Tibial nerve (tissue), 4 donors: Measurements from ENCODE around the gene SYT3. TPM values are rescaled to one million over a fixed set of nuclear protein-coding genes. Genes with fewer than 3 reads are reported as not detected.
"Not testable (repeated sequence)": the region's sequence is repeated elsewhere in the genome, so short reads cannot be mapped to it uniquely, and the experiment has no call there.

ENCODE experiments used
- DNase-seq, 2 donors: peaks; one replicate each; pipeline ENCODE4 v3.0.0-alpha.2; 2019; ENCODE audit warnings: low spot score in 2 of 2
- H3K27ac ChIP-seq, 4 donors: fragments of 200-600 bp; sonication (generic) in 3 of 4; one replicate each; pipeline ENCODE4 v1.5.1; 2017 to 2019; ENCODE audit warnings: mild to moderate bottlenecking in 1 of 4
- H3K27me3 ChIP-seq, 2 donors: fragments of 200-600 bp; sonication (generic) in 1 of 2; one replicate each; pipeline versions ENCODE4 v1.5.1 to v1.6.0; 2017 to 2019
- H3K36me3 ChIP-seq, 3 donors: fragments of 200-600 bp; sonication (generic); one replicate each; pipeline ENCODE4 v1.5.1; 2018 to 2019
- H3K4me1 ChIP-seq, 4 donors: fragments of 200-600 bp; sonication (generic) in 3 of 4; one replicate each; pipeline ENCODE4 v1.5.1; 2017 to 2019
- H3K4me3 ChIP-seq, 4 donors: fragments of 200-600 bp; sonication (generic) in 3 of 4; one replicate each; pipeline ENCODE4 v1.5.1; 2017 to 2019; ENCODE audit warnings: mild to moderate bottlenecking in 1 of 4, moderate library complexity in 1 of 4
- H3K9me3 ChIP-seq, 4 donors: fragments of 200-600 bp; sonication (generic) in 3 of 4; one replicate each; pipeline ENCODE4 v1.5.1; 2017 to 2019
- CTCF ChIP-seq, 5 experiments: fragments of 200-600 bp in 3 of 5; fragments of 450-650 bp in 2 of 5; sonication (generic) in 3 of 5; IDR thresholded peaks; one replicate each; pipeline ENCODE4 v1.5.1; 2016 to 2019; ENCODE audit warnings: antibody characterized with exemption in 5 of 5, mild to moderate bottlenecking in 3 of 5, moderate library complexity in 2 of 5
- EP300 ChIP-seq, 2 donors: sonication (generic); formaldehyde crosslinking; IDR thresholded peaks; one replicate each; pipeline ENCODE4 v1.6.1; 2017; ENCODE audit warnings: antibody characterized with exemption in 2 of 2, mild to moderate bottlenecking in 1 of 2
- POLR2A ChIP-seq, 2 donors: fragments of 450-650 bp; IDR thresholded peaks; one replicate each; pipeline ENCODE4 v1.6.1; 2017; ENCODE audit warnings: antibody characterized with exemption in 2 of 2, mild to moderate bottlenecking in 2 of 2, moderate library complexity in 2 of 2
- WGBS, 2 donors: methylation state at CpG; one replicate each; pipeline ENCODE4 v1.1.5; 2018; 5-methylcytosine and 5-hydroxymethylcytosine counted together
- total RNA-seq, 4 donors: library from RNA; depleted of rRNA; stranded (reverse); fragments of >200 nt; gene quantifications; one replicate each; pipeline ENCODE4 v1.1.0, GENCODE V29; 2016

The SYT3 gene
- total RNA-seq, 4 donors from 2014 or later: not detected

GRCh38 chr19:50602496-50602895 is 37.2 kb downstream of the SYT3 start:
- DNase-seq: no peak
- TF ChIP-seq POLR2A (IDR thresholded peaks at IDR 0.05) (no peak), EP300 (IDR thresholded peaks at IDR 0.05) (no peak), CTCF (IDR thresholded peaks at IDR 0.05) (no peak)

DNA sequence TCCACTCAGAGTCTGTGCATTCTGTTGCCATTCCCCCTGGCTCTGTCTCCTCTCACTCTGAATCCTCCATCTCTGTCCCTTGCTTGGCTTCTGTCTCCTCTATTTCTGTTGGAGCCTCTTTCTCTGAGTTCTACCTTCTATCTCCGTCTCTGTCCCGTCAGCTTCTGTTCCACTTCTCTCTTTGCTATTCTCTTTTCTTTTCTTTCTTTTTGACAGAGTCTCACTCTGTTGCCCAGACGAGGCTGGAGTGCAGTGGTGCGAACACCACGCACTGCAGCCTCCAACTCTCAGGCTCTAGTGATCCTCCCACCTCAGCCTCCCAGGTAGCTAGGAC is 37.6 kb downstream of the SYT3 start:
- TF ChIP-seq POLR2A (IDR thresholded peaks at IDR 0.05): no peak
- no peak for TF ChIP-seq EP300 (IDR thresholded peaks at IDR 0.05)
- no peak for TF ChIP-seq CTCF (IDR thresholded peaks at IDR 0.05)
- peaks cover 0 to 26% of the 10 kb centered on the region in 2 donors for H3K27me3 ChIP-seq
- DNase-seq: no peak
- no peak overlapping the region for H3K4me3 ChIP-seq
- peaks cover 0 to 5% (median 0%) of the 10 kb centered on the region in 4 donors for H3K9me3 ChIP-seq
- H3K36me3 ChIP-seq: no peaks in the 10 kb centered on the region
- no peaks in the 10 kb centered on the region for H3K4me1 ChIP-seq
- no peak overlapping the region for H3K27ac ChIP-seq
- 81 to 83% methylated on average over 5 of the region's 5 CpGs for WGBS, 2 donors

More at GRCh38 chr19:50602496-50602895, 37.2 kb downstream of the SYT3 start:
- Histone ChIP-seq H3K4me1 (no peaks in the 10 kb centered on the region), H3K9me3 (peaks cover 0 to 9% (median 0%) of the 10 kb centered on the region in 4 donors), H3K27me3 (peaks cover 0 to 26% of the 10 kb centered on the region in 2 donors), H3K4me3 (no peak overlapping the region), H3K36me3 (no peaks in the 10 kb centered on the region), H3K27ac (no peak overlapping the region)
- 87 to 90% methylated on average over 6 of the region's 6 CpGs for WGBS, 2 donors

DNA sequence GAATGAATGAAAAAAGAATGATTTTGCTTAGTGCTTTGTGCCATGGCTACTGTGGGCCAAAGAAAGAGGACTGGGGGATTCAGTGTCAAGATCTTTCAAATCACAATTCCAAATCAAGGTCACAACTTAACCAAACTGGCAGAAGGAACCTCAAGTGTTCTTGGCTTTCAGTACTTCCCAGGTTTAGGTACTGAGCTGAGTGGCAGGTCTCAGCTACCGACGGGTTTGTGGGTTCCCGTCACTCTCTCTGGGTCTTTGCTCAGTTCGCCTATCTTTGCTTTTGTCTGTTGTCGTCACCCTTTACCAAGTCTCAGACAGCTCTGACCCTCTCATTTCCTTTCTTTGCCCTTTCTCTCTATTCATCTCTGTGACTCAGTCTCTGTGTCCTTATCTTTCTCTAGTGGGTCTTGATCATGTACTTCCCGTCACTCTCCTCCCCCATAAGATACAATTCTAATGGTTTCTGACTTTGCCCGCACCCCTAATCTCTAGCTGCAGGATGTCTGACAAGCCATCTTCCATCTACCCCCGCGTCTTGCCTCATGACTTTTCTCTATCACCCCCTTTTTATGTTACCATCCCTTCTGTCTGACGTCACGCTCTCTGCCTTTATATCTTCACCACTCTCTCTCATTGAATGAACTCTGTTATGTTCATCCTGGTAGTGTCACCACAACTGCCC is 38.1 kb downstream of the SYT3 start:
- Histone ChIP-seq H3K9me3 (peaks cover 0 to under 1% (median 0%) of the 10 kb centered on the region in 4 donors), H3K36me3 (no peaks in the 10 kb centered on the region), H3K4me3 (no peak overlapping the region), H3K27ac (no peak overlapping the region), H3K4me1 (no peaks in the 10 kb centered on the region), H3K27me3 (peaks cover 0 to 21% of the 10 kb centered on the region in 2 donors)
- 57 to 60% methylated on average over 11 of the region's 11 CpGs for WGBS, 2 donors
- TF ChIP-seq CTCF (IDR thresholded peaks at IDR 0.05) (no peak), EP300 (IDR thresholded peaks at IDR 0.05) (no peak), POLR2A (IDR thresholded peaks at IDR 0.05) (no peak)
- DNase-seq: no peak

- Histone ChIP-seq H3K4me3 (no peak overlapping the region), H3K9me3 (no peaks in the 10 kb centered on the region), H3K27ac (no peak overlapping the region), H3K27me3 (peaks cover 0 to 15% of the 10 kb centered on the region in 2 donors), H3K36me3 (no peaks in the 10 kb centered on the region), H3K4me1 (no peaks in the 10 kb centered on the region)
- no peak for TF ChIP-seq CTCF (IDR thresholded peaks at IDR 0.05)
- TF ChIP-seq EP300 (IDR thresholded peaks at IDR 0.05): no peak
- no peak for DNase-seq
- WGBS, 2 donors: 82% methylated on average over 9 of the region's 9 CpGs
Measured at GRCh38 chr19:50599427-50599826, 40.3 kb downstream of the SYT3 start.

DNA sequence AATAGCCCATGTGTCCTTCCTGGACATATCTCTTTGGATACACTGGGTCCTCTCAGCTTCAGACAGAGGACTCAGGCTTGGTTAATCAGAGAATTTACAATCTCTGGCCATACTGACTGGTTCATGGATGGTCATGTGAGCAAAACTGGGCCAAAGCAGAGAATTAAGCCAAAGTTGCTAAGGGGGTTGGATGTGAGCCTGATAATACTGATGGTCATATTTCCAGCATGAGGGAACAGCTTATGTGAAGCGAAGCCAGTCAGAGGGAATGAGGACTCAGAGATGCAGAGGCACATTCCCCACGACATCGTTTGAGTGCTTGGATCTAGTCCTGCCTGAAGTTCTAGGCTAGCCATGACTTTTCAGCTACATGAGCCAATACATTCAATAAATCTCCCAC is 49.5 kb downstream of the SYT3 start:
- no peak for DNase-seq
- peaks cover 0 to 9% of the 10 kb centered on the region in 2 donors for H3K27me3 ChIP-seq
- no peak overlapping the region for H3K4me3 ChIP-seq
- H3K27ac ChIP-seq: no peak overlapping the region
- 56 to 57% methylated on average over 3 of the region's 3 CpGs for WGBS, 2 donors
- TF ChIP-seq CTCF (IDR thresholded peaks at IDR 0.05): no peak
- TF ChIP-seq POLR2A (IDR thresholded peaks at IDR 0.05): no peak
- TF ChIP-seq EP300 (IDR thresholded peaks at IDR 0.05): no peak
- H3K9me3 ChIP-seq: no peaks in the 10 kb centered on the region
- H3K36me3 ChIP-seq: no peaks in the 10 kb centered on the region
- H3K4me1 ChIP-seq: no peaks in the 10 kb centered on the region

- WGBS, 2 donors: 80 to 85% methylated on average over 24 of the region's 24 CpGs
- H3K4me1 ChIP-seq, DNase-seq, H3K9me3 ChIP-seq, H3K36me3 ChIP-seq, H3K4me3 ChIP-seq, H3K27ac ChIP-seq, H3K27me3 ChIP-seq: not testable (repeated sequence)
Measured at GRCh38 chr19:50581795-50582660, 57.7 kb downstream of the SYT3 start.
